ENCODE measurements around the gene RPS14.
"Not testable (repeated sequence)": the region's sequence is repeated elsewhere in the genome, so short reads cannot be mapped to it uniquely, and the experiment has no call there.

DNA sequence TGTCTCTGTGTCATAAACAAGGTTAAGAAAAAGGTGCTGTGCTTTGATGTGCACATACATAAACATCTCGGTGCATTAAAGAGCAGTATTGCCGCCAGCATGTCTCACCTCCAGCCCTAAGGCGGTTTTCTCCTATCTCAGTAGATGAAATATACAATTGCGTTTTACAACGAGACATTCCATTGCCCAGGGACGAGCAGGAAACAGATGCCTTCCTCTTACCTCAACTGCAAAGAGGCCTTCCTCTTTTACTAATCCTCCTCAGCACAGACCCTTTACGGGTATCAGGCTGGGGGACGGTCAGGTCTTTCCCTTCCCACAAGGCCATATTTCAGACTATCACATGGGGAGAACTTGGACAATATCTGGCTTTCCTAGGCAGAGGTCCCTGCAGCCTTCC is 4.5 kb upstream of the RPS14 start:
- TF ChIP-seq POLR2A, TAF1, POLR2AphosphoS5 (IDR thresholded peaks at IDR 0.05; ENCODE audit: low read depth, low read length): not testable (repeated sequence)

Measured in GM12891 (cell line).